Measurements from ENCODE around the gene CLPX. TPM values are rescaled to one million over a fixed set of nuclear protein-coding genes. Genes with fewer than 3 reads are reported as not detected.
"Not testable (repeated sequence)": the region's sequence is repeated elsewhere in the genome, so short reads cannot be mapped to it uniquely, and the experiment has no call there.

CLPX gene
- total RNA-seq, 6 donors from 2014 or later = 39.3 to 105 (median 49.4) TPM

- peak in 1 of 2 donors; percentile 84 for DNase-seq
- Histone ChIP-seq H3K4me1 (peaks cover 0 to 8% (median 4%) of the 10 kb centered on the region in 4 donors), H3K4me3 (no peak overlapping the region), H3K27ac (no peak overlapping the region), H3K27me3 (no peaks in the 10 kb centered on the region), H3K36me3 (peaks cover 9 to 63% (median 38%) of the 10 kb centered on the region in 4 donors), H3K9me3 (no peaks in the 10 kb centered on the region)
- no peak for TF ChIP-seq POLR2AphosphoS5 (IDR thresholded peaks at IDR 0.05)
- TF ChIP-seq POLR2A (IDR thresholded peaks at IDR 0.05) = no peak
- peak in 2 of 6 experiments; percentile 1 to 18 for TF ChIP-seq CTCF (IDR thresholded peaks at IDR 0.05)
- TF ChIP-seq EP300 (IDR thresholded peaks at IDR 0.05) = no peak
- WGBS, 2 donors = 80 to 83% methylated on average over 43 to 54 of the region's 75 CpGs
- ATAC-seq (ENCODE audit: low FRiP score in 2 of 2) = no peak
These were observed 83.0 kb downstream of the CLPX start for GRCh38 chr15:65101891-65102708.

GRCh38 chr15:65101411-65101890 is 83.7 kb downstream of the CLPX start:
- ATAC-seq (ENCODE audit: low FRiP score in 2 of 2) (peak; percentile 71 to 76), DNase-seq (peak in 1 of 2 donors; percentile 71)
- no peak overlapping the region for H3K27ac ChIP-seq
- no peak overlapping the region for H3K4me3 ChIP-seq
- H3K4me1 ChIP-seq = peaks cover 0 to 8% (median 4%) of the 10 kb centered on the region in 4 donors
- peaks cover 9 to 68% (median 41%) of the 10 kb centered on the region in 4 donors for H3K36me3 ChIP-seq
- H3K27me3 ChIP-seq = no peaks in the 10 kb centered on the region
- TF ChIP-seq POLR2A (IDR thresholded peaks at IDR 0.05) (no peak), CTCF (IDR thresholded peaks at IDR 0.05) (peak; percentile 41 to 77 (median 66))
- WGBS, 2 donors = 33 to 34% methylated on average over 5 to 9 of the region's 9 CpGs
- no peaks in the 10 kb centered on the region for H3K9me3 ChIP-seq

GRCh38 chr15:65100442-65100841 is 84.7 kb downstream of the CLPX start:
- TF ChIP-seq POLR2A (IDR thresholded peaks at IDR 0.05) (no peak), POLR2AphosphoS5 (IDR thresholded peaks at IDR 0.05) (no peak), EP300 (IDR thresholded peaks at IDR 0.05) (no peak), CTCF (IDR thresholded peaks at IDR 0.05) (no peak)
- Histone ChIP-seq H3K27me3 (no peaks in the 10 kb centered on the region), H3K9me3 (no peaks in the 10 kb centered on the region), H3K4me3 (no peak overlapping the region), H3K4me1 (peaks cover 0 to 8% (median 4%) of the 10 kb centered on the region in 4 donors), H3K27ac (no peak overlapping the region), H3K36me3 (peaks cover 9 to 58% (median 35%) of the 10 kb centered on the region in 4 donors)
- ATAC-seq (ENCODE audit: low FRiP score in 2 of 2) (no peak), DNase-seq (no peak)
- 69 to 74% methylated on average over 4 to 6 of the region's 7 CpGs for WGBS, 2 donors

GRCh38 chr15:65099801-65100200 is 85.3 kb downstream of the CLPX start:
- H3K4me1 ChIP-seq; H3K9me3 ChIP-seq; ATAC-seq (ENCODE audit: low FRiP score in 2 of 2); H3K27me3 ChIP-seq; DNase-seq; H3K4me3 ChIP-seq; H3K27ac ChIP-seq: not testable (repeated sequence)
- peaks cover 9 to 52% (median 32%) of the 10 kb centered on the region in 4 donors for H3K36me3 ChIP-seq
- 96 to 97% methylated on average over 10 of the region's 10 CpGs for WGBS, 2 donors

GRCh38 chr15:65099336-65099735 is 85.8 kb downstream of the CLPX start:
- DNase-seq (no peak), ATAC-seq (ENCODE audit: low FRiP score in 2 of 2) (no peak)
- no peaks in the 10 kb centered on the region for H3K27me3 ChIP-seq
- no peaks in the 10 kb centered on the region for H3K9me3 ChIP-seq
- H3K4me3 ChIP-seq = no peak overlapping the region
- WGBS, 2 donors = 93% methylated on average over 5 of the region's 5 CpGs; no CpG with 5 or more reads in 1 of the 2 donors
- peaks cover 0 to 8% (median 5%) of the 10 kb centered on the region in 4 donors for H3K4me1 ChIP-seq
- H3K27ac ChIP-seq = no peak overlapping the region
- peaks cover 9 to 49% (median 32%) of the 10 kb centered on the region in 4 donors for H3K36me3 ChIP-seq
- TF ChIP-seq CTCF (IDR thresholded peaks at IDR 0.05) (no peak), EP300 (IDR thresholded peaks at IDR 0.05) (no peak), POLR2AphosphoS5 (IDR thresholded peaks at IDR 0.05) (no peak), POLR2A (IDR thresholded peaks at IDR 0.05) (no peak)

Small RNA genes within 50 kb of the gene (small RNA-seq; reads per million reads assigned to genes)
- 0 reads per million in 4 donors for gene AC013553.1
- 0 reads per million in 4 donors for gene AC068213.1
- gene RNU6-686P = 0 reads per million in 4 donors

Other genes with a start within 250 kb of the CLPX start
- 100 to 1,000 TPM in 3 of 6 donors, 10 to 100 TPM in 3; 58.8 to 113 (median 94.7) TPM for gene SPG21, start 195.4 kb downstream of the CLPX start, total RNA-seq
- 10 to 100 TPM; 15.8 to 35.6 (median 25.5) TPM for gene MTFMT, start 155.7 kb downstream of the CLPX start, total RNA-seq
- 1 to 10 TPM in 3 of 6 donors, under 1 TPM in 1, not detected in 2; 0.69 to 6.6 (median 4.4) TPM for gene SLC51B, start 140.0 kb downstream of the CLPX start, total RNA-seq
- 10 to 100 TPM; 12.8 to 49.9 (median 24.9) TPM for gene RASL12, start 117.4 kb downstream of the CLPX start, total RNA-seq
- not detected for gene KBTBD13, start 108.6 kb downstream of the CLPX start, total RNA-seq
- gene UBAP1L, start 70.1 kb downstream of the CLPX start, total RNA-seq = 10 to 100 TPM in 1 of 6 donors, 1 to 10 TPM in 5; 3.3 to 10.5 (median 4.8) TPM
- 10 to 100 TPM; 14.9 to 38.8 (median 20.0) TPM for gene PDCD7, start 51.5 kb downstream of the CLPX start, total RNA-seq
- gene CILP, start 26.1 kb upstream of the CLPX start, total RNA-seq = 1 to 10 TPM; 1.0 to 5.2 (median 2.6) TPM
- 10 to 100 TPM in 1 of 6 donors, 1 to 10 TPM in 5; 6.3 to 20.6 (median 7.9) TPM for gene PARP16, start 101.5 kb upstream of the CLPX start, total RNA-seq
- gene RNU5A-1, start 110.7 kb upstream of the CLPX start, total RNA-seq = not detected
- gene RNU5B-1, start 119.3 kb upstream of the CLPX start, total RNA-seq = 10 to 100 TPM in 2 of 6 donors, not detected in 4; 22.5 to 38.1 TPM
- under 1 TPM in 2 of 6 donors, not detected in 4; 0.10 to 0.29 TPM for gene IGDCC3, start 192.7 kb upstream of the CLPX start, total RNA-seq
- 1 to 10 TPM in 2 of 6 donors, under 1 TPM in 3, not detected in 1; 0.15 to 1.6 (median 0.49) TPM for gene IGDCC4, start 237.6 kb upstream of the CLPX start, total RNA-seq

Measured in upper lobe of left lung (tissue), 6 donors.